Neural progenitor cell (in vitro differentiated cells): ENCODE data around the gene LIN54. TPM values are rescaled to one million over a fixed set of nuclear protein-coding genes. Genes with fewer than 3 reads are reported as not detected.

Experiments used
- DNase-seq: peaks from one replicate; pipeline ENCODE4 v3.0.0-alpha.2; 2016; ENCODE audit warnings: low spot score
- H2AFZ ChIP-seq: fragments of 200-600 bp; sonication (generic); replicated peaks from 2 replicates; pipeline ENCODE4 v1.6.1; 2016; ENCODE audit warnings: antibody characterized with exemption
- H3F3A ChIP-seq: fragments of 200-600 bp; sonication (generic); 2 replicates; pipeline ENCODE4 v1.6.1; 2016; ENCODE audit warnings: antibody characterized with exemption, low read depth
- H3K27ac ChIP-seq: fragments of 200-600 bp; sonication (generic); 2 replicates; pipeline ENCODE4 v1.5.1; 2016; ENCODE audit warnings: mild to moderate bottlenecking
- H3K27me3 ChIP-seq: fragments of 200-600 bp; sonication (generic); 2 replicates; pipeline ENCODE4 v1.6.1; 2016; ENCODE audit warnings: mild to moderate bottlenecking, moderate library complexity
- H3K36me3 ChIP-seq: fragments of 200-600 bp; sonication (generic); 2 replicates; pipeline ENCODE4 v1.5.1; 2016
- H3K4me1 ChIP-seq: fragments of 200-600 bp; sonication (generic); 2 replicates; pipeline ENCODE4 v1.6.1; 2016; ENCODE audit warnings: mixed run types
- H3K4me2 ChIP-seq: fragments of 200-600 bp; sonication (generic); 2 replicates; pipeline ENCODE4 v1.6.1; 2016
- H3K4me3 ChIP-seq: fragments of 200-600 bp; sonication (generic); 2 replicates; pipeline ENCODE4 v1.5.1; 2016
- H3K79me2 ChIP-seq: fragments of 200-600 bp; sonication (generic); 2 replicates; pipeline ENCODE4 v1.6.1; 2016; ENCODE audit warnings: low read depth
- H3K9ac ChIP-seq: fragments of 200-600 bp; sonication (generic); 2 replicates; pipeline ENCODE4 v1.6.1; 2016
- H3K9me3 ChIP-seq: fragments of 200-600 bp; sonication (generic); 2 replicates; pipeline ENCODE4 v1.5.1; 2016; ENCODE audit warnings: low read depth
- H4K20me1 ChIP-seq: fragments of 200-600 bp; sonication (generic); 2 replicates; pipeline ENCODE4 v1.6.1; 2016; ENCODE audit warnings: low read depth
- H3K27ac Mint-ChIP-seq: 3 replicates; pipeline ENCODE4 v1.8.0; 2021; ENCODE audit warnings: mixed read lengths
- H3K27me3 Mint-ChIP-seq: 2 replicates; pipeline ENCODE4 v1.8.0; 2022; ENCODE audit warnings: low read depth, mild to moderate bottlenecking, inconsistent platforms, moderate library complexity, mixed read lengths; ENCODE audit not compliant: insufficient read depth
- H3K36me3 Mint-ChIP-seq: 3 replicates; pipeline ENCODE4 v1.8.0; 2021; ENCODE audit warnings: mixed read lengths
- H3K4me1 Mint-ChIP-seq: 3 replicates; pipeline ENCODE4 v1.8.0; 2021; ENCODE audit warnings: mixed read lengths
- H3K4me3 Mint-ChIP-seq: 3 replicates; pipeline ENCODE4 v1.8.0; 2021; ENCODE audit warnings: mild to moderate bottlenecking, moderate library complexity, mixed read lengths
- H3K9me3 Mint-ChIP-seq: 3 replicates; pipeline ENCODE4 v1.8.0; 2020; ENCODE audit warnings: mixed read lengths
- EZH2 ChIP-seq: fragments of 200-600 bp; sonication (generic); IDR thresholded peaks from 2 replicates; pipeline ENCODE4 v1.6.1; 2017; ENCODE audit warnings: antibody characterized with exemption, mild to moderate bottlenecking, moderate library complexity
- EZH2phosphoT487 ChIP-seq: fragments of 200-600 bp; sonication (generic); IDR thresholded peaks from 2 replicates; pipeline ENCODE4 v1.6.1; 2017; ENCODE audit warnings: antibody characterized with exemption
- total RNA-seq: library from RNA; depleted of rRNA; stranded (reverse); fragments of >200 nt; gene quantifications from 2 replicates; pipeline ENCODE4 v1.2.3, GENCODE V29; 2015; ENCODE audit warnings: low replicate concordance
- TF ChIP-seq, protein P1 (sequence below): fragments of 200-600 bp; sonication (generic); IDR thresholded peaks from 2 replicates; pipeline ENCODE4 v1.5.1; 2017; ENCODE audit warnings: antibody characterized with exemption, mild to moderate bottlenecking

The LIN54 gene
- total RNA-seq, 1 donor from 2014 or later: 27.4 TPM

DNA sequence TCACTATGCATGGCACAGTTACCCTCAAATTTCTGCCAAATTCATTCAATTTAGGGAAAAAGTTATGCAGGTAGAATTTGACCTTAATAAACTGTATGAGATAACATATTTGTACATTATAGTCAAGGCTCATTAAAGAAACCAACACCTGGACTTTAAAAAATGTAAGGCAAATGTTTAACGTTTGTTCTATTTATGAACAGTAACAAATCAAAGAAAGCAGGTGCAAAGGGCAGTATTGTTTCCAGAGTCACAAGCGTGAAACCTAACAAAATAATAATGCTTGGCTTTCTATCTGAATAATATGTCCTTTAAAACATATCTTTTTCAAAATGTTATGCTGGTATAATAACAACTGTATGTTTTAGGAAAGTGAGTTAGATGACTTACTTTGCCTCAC, 41.2 kb downstream of the LIN54 start:
- Histone ChIP-seq H4K20me1 (no peaks in the 10 kb centered on the region), H3K9me3 (no peaks in the 10 kb centered on the region), H3F3A (no peaks in the 10 kb centered on the region), H3K27ac (no peak overlapping the region), H3K4me1 (no peaks in the 10 kb centered on the region), H3K27me3 (no peaks in the 10 kb centered on the region), H3K4me2 (no peak overlapping the region), H3K4me3 (no peak overlapping the region), H3K79me2 (no peaks in the 10 kb centered on the region), H3K9ac (no peak overlapping the region), H2AFZ (no peak overlapping the region), H3K36me3 (peaks cover 9% of the 10 kb centered on the region)
- Mint-ChIP-seq H3K4me1 (no peaks in the 10 kb centered on the region), H3K27me3 (no peaks in the 10 kb centered on the region), H3K36me3 (peaks cover 36% of the 10 kb centered on the region), H3K9me3 (no peaks in the 10 kb centered on the region), H3K4me3 (no peak overlapping the region), H3K27ac (no peak overlapping the region)
- TF ChIP-seq, protein P1, sequence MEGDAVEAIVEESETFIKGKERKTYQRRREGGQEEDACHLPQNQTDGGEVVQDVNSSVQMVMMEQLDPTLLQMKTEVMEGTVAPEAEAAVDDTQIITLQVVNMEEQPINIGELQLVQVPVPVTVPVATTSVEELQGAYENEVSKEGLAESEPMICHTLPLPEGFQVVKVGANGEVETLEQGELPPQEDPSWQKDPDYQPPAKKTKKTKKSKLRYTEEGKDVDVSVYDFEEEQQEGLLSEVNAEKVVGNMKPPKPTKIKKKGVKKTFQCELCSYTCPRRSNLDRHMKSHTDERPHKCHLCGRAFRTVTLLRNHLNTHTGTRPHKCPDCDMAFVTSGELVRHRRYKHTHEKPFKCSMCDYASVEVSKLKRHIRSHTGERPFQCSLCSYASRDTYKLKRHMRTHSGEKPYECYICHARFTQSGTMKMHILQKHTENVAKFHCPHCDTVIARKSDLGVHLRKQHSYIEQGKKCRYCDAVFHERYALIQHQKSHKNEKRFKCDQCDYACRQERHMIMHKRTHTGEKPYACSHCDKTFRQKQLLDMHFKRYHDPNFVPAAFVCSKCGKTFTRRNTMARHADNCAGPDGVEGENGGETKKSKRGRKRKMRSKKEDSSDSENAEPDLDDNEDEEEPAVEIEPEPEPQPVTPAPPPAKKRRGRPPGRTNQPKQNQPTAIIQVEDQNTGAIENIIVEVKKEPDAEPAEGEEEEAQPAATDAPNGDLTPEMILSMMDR: no peak
- no peak for DNase-seq

DNA sequence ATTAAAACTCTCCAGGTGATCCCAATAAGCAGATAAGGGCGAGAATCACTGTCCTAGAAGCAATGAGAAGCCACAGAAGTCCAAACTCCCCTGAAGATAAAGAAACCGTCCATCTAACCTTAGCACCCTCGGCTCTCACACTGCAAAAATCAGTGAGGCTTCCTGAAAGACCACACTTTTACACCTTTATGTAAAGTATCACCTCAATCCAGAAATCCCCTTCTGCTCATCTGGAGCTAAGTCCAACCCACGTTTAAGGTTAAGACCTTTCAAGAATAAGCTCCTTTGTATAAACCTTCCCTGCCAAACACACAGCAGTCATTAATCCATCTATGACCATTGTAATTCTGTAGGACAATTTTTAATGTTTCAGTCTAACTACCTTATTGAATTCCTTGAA, 41.7 kb downstream of the LIN54 start:
- H3K36me3 Mint-ChIP-seq: peaks cover 37% of the 10 kb centered on the region
- Histone ChIP-seq H3K9me3 (no peaks in the 10 kb centered on the region), H4K20me1 (no peaks in the 10 kb centered on the region), H3K4me3 (no peak overlapping the region), H3K4me2 (no peak overlapping the region), H3K4me1 (no peaks in the 10 kb centered on the region), H3K36me3 (peaks cover 11% of the 10 kb centered on the region), H2AFZ (no peak overlapping the region), H3K27ac (no peak overlapping the region), H3K9ac (no peak overlapping the region), H3K79me2 (no peaks in the 10 kb centered on the region), H3F3A (no peaks in the 10 kb centered on the region), H3K27me3 (no peaks in the 10 kb centered on the region)
- no peaks in the 10 kb centered on the region for H3K27me3 Mint-ChIP-seq
- no peak overlapping the region for H3K27ac Mint-ChIP-seq
- no peak overlapping the region for H3K4me3 Mint-ChIP-seq
- H3K4me1 Mint-ChIP-seq: no peaks in the 10 kb centered on the region
- H3K9me3 Mint-ChIP-seq: no peaks in the 10 kb centered on the region
- no peak for DNase-seq
- TF ChIP-seq EZH2phosphoT487: no peak
- TF ChIP-seq EZH2: no peak

DNA sequence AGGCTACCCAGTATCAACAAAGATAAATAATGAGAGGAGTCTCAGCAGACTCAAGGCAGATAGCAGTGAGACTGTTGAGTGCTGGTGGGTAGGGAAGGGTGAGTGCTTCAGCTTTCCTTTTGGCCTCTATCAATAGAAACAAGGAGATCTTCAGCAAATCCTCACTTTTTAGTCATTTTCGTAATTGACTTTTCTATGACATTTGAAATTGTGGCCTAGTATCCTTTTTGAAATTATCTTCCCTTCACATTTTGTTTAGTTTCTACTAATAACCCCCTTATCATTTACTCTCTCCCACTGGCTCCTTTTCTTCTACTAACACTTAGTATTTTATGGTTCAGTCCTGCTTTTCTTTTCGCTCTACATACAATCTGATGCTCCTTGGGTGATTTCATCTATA, 44.9 kb downstream of the LIN54 start:
- no peak overlapping the region for H3K4me3 ChIP-seq
- peaks cover 36% of the 10 kb centered on the region for H3K36me3 Mint-ChIP-seq
- H3K27me3 Mint-ChIP-seq: no peaks in the 10 kb centered on the region
- no peaks in the 10 kb centered on the region for H3K4me1 ChIP-seq
- H3K9ac ChIP-seq: no peak overlapping the region
- no peaks in the 10 kb centered on the region for H3K4me1 Mint-ChIP-seq
- no peak overlapping the region for H3K27ac Mint-ChIP-seq
- no peak for DNase-seq
- H3K79me2 ChIP-seq: no peaks in the 10 kb centered on the region
- no peak overlapping the region for H2AFZ ChIP-seq
- H3K9me3 ChIP-seq: no peaks in the 10 kb centered on the region
- peaks cover 11% of the 10 kb centered on the region for H3K36me3 ChIP-seq
- no peak for TF ChIP-seq EZH2
- no peak for TF ChIP-seq EZH2phosphoT487
- H3F3A ChIP-seq: no peaks in the 10 kb centered on the region
- H4K20me1 ChIP-seq: no peaks in the 10 kb centered on the region
- no peaks in the 10 kb centered on the region for H3K9me3 Mint-ChIP-seq
- H3K4me3 Mint-ChIP-seq: no peak overlapping the region
- H3K4me2 ChIP-seq: no peak overlapping the region
- H3K27ac ChIP-seq: no peak overlapping the region
- H3K27me3 ChIP-seq: no peaks in the 10 kb centered on the region

DNA sequence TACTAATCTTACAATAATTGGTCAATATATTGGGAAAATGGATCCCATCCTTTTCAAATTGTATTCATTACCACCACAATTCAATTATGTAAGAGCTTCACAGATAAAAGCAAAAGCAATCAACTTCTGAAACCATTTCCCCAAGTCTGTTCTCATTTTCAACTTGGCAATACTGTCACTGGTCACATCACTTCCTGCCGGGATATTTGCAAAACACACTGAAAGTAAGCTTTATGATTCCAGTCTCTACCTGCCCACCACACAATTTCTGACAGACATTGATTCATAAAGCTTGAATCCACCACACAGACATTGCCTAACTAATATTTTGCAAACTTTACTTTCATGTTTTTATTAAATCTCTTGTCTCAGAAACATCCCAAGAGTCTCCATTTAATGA, 53.6 kb downstream of the LIN54 start:
- no peaks in the 10 kb centered on the region for H3K27me3 Mint-ChIP-seq

More for the DNA sequence above, 53.6 kb downstream of the LIN54 start:
- H3K4me1 Mint-ChIP-seq: no peaks in the 10 kb centered on the region
- peaks cover 13% of the 10 kb centered on the region for H3K36me3 Mint-ChIP-seq
- DNase-seq: no peak
- TF ChIP-seq EZH2phosphoT487: no peak
- TF ChIP-seq, protein P1: no peak
- no peak for TF ChIP-seq EZH2
- Histone ChIP-seq H3K4me3 (no peak overlapping the region), H3K9ac (no peak overlapping the region), H2AFZ (no peak overlapping the region), H3K9me3 (no peaks in the 10 kb centered on the region), H3K36me3 (no peaks in the 10 kb centered on the region), H4K20me1 (no peaks in the 10 kb centered on the region), H3K27ac (no peak overlapping the region), H3K27me3 (no peaks in the 10 kb centered on the region), H3K79me2 (no peaks in the 10 kb centered on the region), H3K4me1 (no peaks in the 10 kb centered on the region), H3K4me2 (no peak overlapping the region), H3F3A (no peaks in the 10 kb centered on the region)
- H3K9me3 Mint-ChIP-seq: no peaks in the 10 kb centered on the region
- no peak overlapping the region for H3K4me3 Mint-ChIP-seq
- H3K27ac Mint-ChIP-seq: no peak overlapping the region
